ENCODE measurements around the gene FRRS1L.

GRCh38 chr9:109101810-109102209 is 65.2 kb downstream of the FRRS1L start:
- TF ChIP-seq GATA2 (IDR thresholded peaks at IDR 0.05; ENCODE audit: low read depth, low read length): no peak
- no peak for TF ChIP-seq GATA3 (IDR thresholded peaks at IDR 0.05; ENCODE audit: low read depth, low read length)
